Hematopoietic multipotent progenitor cell (in vitro differentiated cells): ENCODE measurements around the gene LRFN2. TPM values are rescaled to one million over a fixed set of nuclear protein-coding genes. Genes with fewer than 3 reads are reported as not detected.

Experiments
- DNase-seq, 3 donors: peaks; one replicate each; pipeline ENCODE4 v3.0.0-alpha.2; 2011 to 2015; ENCODE audit warnings: low read depth in 2 of 3, low spot score in 2 of 3
- total RNA-seq: library from RNA; depleted of rRNA; stranded (reverse); fragments of >200 nt; gene quantifications from one replicate; pipeline ENCODE4 v1.2.3, GENCODE V29; 2012

LRFN2 gene
- total RNA-seq, 1 donor, result 0.27 TPM

- no peak for DNase-seq
Observed at GRCh38 chr6:40545954-40546353, 41.2 kb downstream of the LRFN2 start.

GRCh38 chr6:40543776-40544175, 43.4 kb downstream of the LRFN2 start:
- DNase-seq, result peak in 2 of 3 donors; percentile 91 to 97

GRCh38 chr6:40543146-40543545, 44.0 kb downstream of the LRFN2 start:
- peak in 1 of 3 donors; percentile 14 for DNase-seq

GRCh38 chr6:40542175-40542764, 44.9 kb downstream of the LRFN2 start:
- DNase-seq, result no peak

- no peak for DNase-seq
Observed at GRCh38 chr6:40541556-40542174, 45.5 kb downstream of the LRFN2 start.

- no peak for DNase-seq
Observed at GRCh38 chr6:40540790-40541189, 46.4 kb downstream of the LRFN2 start.

GRCh38 chr6:40539853-40540252, 47.3 kb downstream of the LRFN2 start:
- no peak for DNase-seq

- DNase-seq, result no peak
Observed at GRCh38 chr6:40538556-40538955, 48.6 kb downstream of the LRFN2 start.

- DNase-seq, result no peak
Observed at GRCh38 chr6:40537446-40537845, 49.7 kb downstream of the LRFN2 start.

GRCh38 chr6:40536442-40536841, 50.7 kb downstream of the LRFN2 start:
- DNase-seq, result no peak

- DNase-seq, result no peak
Observed at GRCh38 chr6:40535819-40536380, 51.3 kb downstream of the LRFN2 start.

- DNase-seq, result no peak
Observed at GRCh38 chr6:40535110-40535818, 51.9 kb downstream of the LRFN2 start.

GRCh38 chr6:40532349-40533000, 54.7 kb downstream of the LRFN2 start:
- no peak for DNase-seq

- DNase-seq, result no peak
Observed at GRCh38 chr6:40529919-40530318, 57.2 kb downstream of the LRFN2 start.

- DNase-seq, result no peak
Observed at GRCh38 chr6:40529040-40529439, 58.1 kb downstream of the LRFN2 start.

GRCh38 chr6:40528051-40528450, 59.1 kb downstream of the LRFN2 start:
- DNase-seq, result no peak

GRCh38 chr6:40526036-40526435, 61.1 kb downstream of the LRFN2 start:
- DNase-seq, result no peak

- DNase-seq, result no peak
Observed at GRCh38 chr6:40524797-40525585, 62.2 kb downstream of the LRFN2 start.

- DNase-seq, result no peak
Observed at GRCh38 chr6:40523505-40524172, 63.5 kb downstream of the LRFN2 start.

GRCh38 chr6:40521496-40521895, 65.7 kb downstream of the LRFN2 start:
- DNase-seq, result no peak
